Measurements from ENCODE around the gene MYOZ3. TPM values are rescaled to one million over a fixed set of nuclear protein-coding genes. Genes with fewer than 3 reads are reported as not detected.

MYOZ3 gene
- total and polyA plus RNA-seq, 2 experiments from 2014 or later = 0.32 to 0.71 TPM

DNA sequence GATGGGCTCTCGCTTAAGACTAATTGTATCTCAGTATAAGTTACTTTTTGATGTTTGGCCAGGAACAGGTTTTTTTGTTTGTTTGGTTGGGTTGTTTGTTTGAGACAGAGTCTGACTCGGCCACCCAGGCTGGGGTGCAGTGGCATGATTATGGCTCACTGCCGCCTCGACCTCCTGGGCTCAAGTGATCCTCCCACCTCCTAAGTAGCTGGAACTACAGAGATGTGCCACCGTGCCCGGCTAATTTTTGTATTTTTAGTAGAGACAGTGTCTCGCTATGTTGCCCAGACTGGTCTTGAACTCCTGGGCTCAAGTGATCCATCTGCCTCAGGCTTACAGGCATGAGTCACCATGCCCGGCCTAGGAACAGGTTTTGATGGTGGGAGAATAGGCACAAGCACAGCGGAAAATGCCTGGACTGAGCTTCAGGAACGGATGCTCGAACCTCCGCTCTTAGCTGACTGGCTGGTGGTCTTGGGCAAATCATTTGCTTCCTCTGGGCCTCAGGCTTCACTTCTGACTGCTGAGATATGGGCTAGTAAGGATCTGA is 32.0 kb upstream of the MYOZ3 start:
- peaks cover 26% of the 10 kb centered on the region for H3K4me1 ChIP-seq (ENCODE audit: insufficient read depth)
- no peak for DNase-seq
- H2AFZ ChIP-seq = no peak overlapping the region
- in situ Hi-C loops (cut with MboI) = no loop called here
- no peak overlapping the region for H3K27ac ChIP-seq
- no peaks in the 10 kb centered on the region for H4K20me1 ChIP-seq (ENCODE audit: insufficient read depth)
- no peaks in the 10 kb centered on the region for H3K9me2 ChIP-seq (ENCODE audit: insufficient read depth)
- no peak for TF ChIP-seq EZH2 (IDR thresholded peaks at IDR 0.05; ENCODE audit: insufficient read depth, poor library complexity, severe bottlenecking)
- TF ChIP-seq EZH2phosphoT487 (IDR thresholded peaks at IDR 0.05; ENCODE audit: insufficient read depth, low read depth) = no peak
- 94 to 95% methylated on average over 12 of the region's 12 CpGs for WGBS, 2 experiments (ENCODE audit: low coverage in 1 of 2, low lambda C conversion rate in 2 of 2, missing lambda C conversion rate in 2 of 2)
- no peak overlapping the region for H3K9ac ChIP-seq
- peaks cover 17% of the 10 kb centered on the region for H3K79me2 ChIP-seq (ENCODE audit: insufficient read depth)
- H3K9me3 ChIP-seq (ENCODE audit: low read depth) = no peaks in the 10 kb centered on the region
- H3K4me2 ChIP-seq (ENCODE audit: unreplicated experiment) = no peak overlapping the region
- peaks cover 18% of the 10 kb centered on the region for H3F3A ChIP-seq (ENCODE audit: insufficient read depth)
- no peaks in the 10 kb centered on the region for H3K36me3 ChIP-seq (ENCODE audit: low read depth)
- no peaks in the 10 kb centered on the region for H3K27me3 ChIP-seq (replicated peaks; ENCODE audit: insufficient read depth)
- H3K4me3 ChIP-seq = no peak overlapping the region

- no peak overlapping the region for H2AFZ ChIP-seq
- peaks cover 18% of the 10 kb centered on the region for H3F3A ChIP-seq (ENCODE audit: insufficient read depth)
- H3K4me1 ChIP-seq (ENCODE audit: insufficient read depth) = peaks cover 23% of the 10 kb centered on the region
- no peak for DNase-seq
- peaks cover 15% of the 10 kb centered on the region for H3K79me2 ChIP-seq (ENCODE audit: insufficient read depth)
- no peaks in the 10 kb centered on the region for H3K27me3 ChIP-seq (replicated peaks; ENCODE audit: insufficient read depth)
- no peaks in the 10 kb centered on the region for H4K20me1 ChIP-seq (ENCODE audit: insufficient read depth)
- H3K36me3 ChIP-seq (ENCODE audit: low read depth) = no peaks in the 10 kb centered on the region
- TF ChIP-seq EZH2phosphoT487 (IDR thresholded peaks at IDR 0.05; ENCODE audit: insufficient read depth, low read depth) (no peak), EZH2 (IDR thresholded peaks at IDR 0.05; ENCODE audit: insufficient read depth, poor library complexity, severe bottlenecking) (no peak)
- no peaks in the 10 kb centered on the region for H3K9me2 ChIP-seq (ENCODE audit: insufficient read depth)
- in situ Hi-C loops (cut with MboI) = no loop called here
- no peaks in the 10 kb centered on the region for H3K9me3 ChIP-seq (ENCODE audit: low read depth)
- no peak overlapping the region for H3K4me3 ChIP-seq
- no peak overlapping the region for H3K9ac ChIP-seq
- WGBS, 2 experiments (ENCODE audit: low coverage in 1 of 2, low lambda C conversion rate in 2 of 2, missing lambda C conversion rate in 2 of 2) = 79 to 81% methylated on average over 6 of the region's 6 CpGs
- no peak overlapping the region for H3K4me2 ChIP-seq (ENCODE audit: unreplicated experiment)
- H3K27ac ChIP-seq = no peak overlapping the region
Measured at GRCh38 chr5:150630016-150630415, 31.0 kb upstream of the MYOZ3 start.

GRCh38 chr5:150630461-150631325 is 30.4 kb upstream of the MYOZ3 start:
- H2AFZ ChIP-seq = no peak overlapping the region
- WGBS, 2 experiments (ENCODE audit: low coverage in 1 of 2, low lambda C conversion rate in 2 of 2, missing lambda C conversion rate in 2 of 2) = 77 to 84% methylated on average over 7 to 9 of the region's 9 CpGs
- no peaks in the 10 kb centered on the region for H3K36me3 ChIP-seq (ENCODE audit: low read depth)
- H3K27me3 ChIP-seq (replicated peaks; ENCODE audit: insufficient read depth) = no peaks in the 10 kb centered on the region
- no peaks in the 10 kb centered on the region for H4K20me1 ChIP-seq (ENCODE audit: insufficient read depth)
- TF ChIP-seq EZH2phosphoT487 (IDR thresholded peaks at IDR 0.05; ENCODE audit: insufficient read depth, low read depth) = no peak
- no peak for TF ChIP-seq EZH2 (IDR thresholded peaks at IDR 0.05; ENCODE audit: insufficient read depth, poor library complexity, severe bottlenecking)
- no peak for DNase-seq
- H3K9me2 ChIP-seq (ENCODE audit: insufficient read depth) = no peaks in the 10 kb centered on the region
- no peaks in the 10 kb centered on the region for H3K9me3 ChIP-seq (ENCODE audit: low read depth)
- H3K79me2 ChIP-seq (ENCODE audit: insufficient read depth) = peaks cover 8% of the 10 kb centered on the region; the same call in 1 of the 2 replicates
- no peak overlapping the region for H3K27ac ChIP-seq
- H3K4me2 ChIP-seq (ENCODE audit: unreplicated experiment) = no peak overlapping the region
- H3F3A ChIP-seq (ENCODE audit: insufficient read depth) = peaks cover 21% of the 10 kb centered on the region
- in situ Hi-C loops (cut with MboI) = no loop called here
- no peak overlapping the region for H3K9ac ChIP-seq
- H3K4me3 ChIP-seq = no peak overlapping the region
- peaks cover 24% of the 10 kb centered on the region for H3K4me1 ChIP-seq (ENCODE audit: insufficient read depth)

- TF ChIP-seq EZH2phosphoT487 (IDR thresholded peaks at IDR 0.05; ENCODE audit: insufficient read depth, low read depth) (no peak), EZH2 (IDR thresholded peaks at IDR 0.05; ENCODE audit: insufficient read depth, poor library complexity, severe bottlenecking) (no peak)
- no peak overlapping the region for H3K27ac ChIP-seq
- H3K4me2 ChIP-seq (ENCODE audit: unreplicated experiment) = no peak overlapping the region
- H3K9me2 ChIP-seq (ENCODE audit: insufficient read depth) = no peaks in the 10 kb centered on the region
- WGBS, 2 experiments (ENCODE audit: low coverage in 1 of 2, low lambda C conversion rate in 2 of 2, missing lambda C conversion rate in 2 of 2) = 96 to 98% methylated on average over 6 of the region's 6 CpGs
- H3K79me2 ChIP-seq (ENCODE audit: insufficient read depth) = peaks cover 5% of the 10 kb centered on the region; the same call in 1 of the 2 replicates
- H3K27me3 ChIP-seq (replicated peaks; ENCODE audit: insufficient read depth) = no peaks in the 10 kb centered on the region
- H3K9ac ChIP-seq = no peak overlapping the region
- peaks cover 31% of the 10 kb centered on the region for H3K4me1 ChIP-seq (ENCODE audit: insufficient read depth)
- peaks cover 27% of the 10 kb centered on the region for H3F3A ChIP-seq (ENCODE audit: insufficient read depth)
- no peaks in the 10 kb centered on the region for H4K20me1 ChIP-seq (ENCODE audit: insufficient read depth)
- no peaks in the 10 kb centered on the region for H3K36me3 ChIP-seq (ENCODE audit: low read depth)
- H2AFZ ChIP-seq = no peak overlapping the region
- no peak for DNase-seq
- in situ Hi-C loops (cut with MboI) = no loop called here
- no peak overlapping the region for H3K4me3 ChIP-seq
- H3K9me3 ChIP-seq (ENCODE audit: low read depth) = no peaks in the 10 kb centered on the region
Measured at GRCh38 chr5:150631326-150631701, 29.7 kb upstream of the MYOZ3 start.
